ENCODE results near the gene AACS.

AACS gene

DNA sequence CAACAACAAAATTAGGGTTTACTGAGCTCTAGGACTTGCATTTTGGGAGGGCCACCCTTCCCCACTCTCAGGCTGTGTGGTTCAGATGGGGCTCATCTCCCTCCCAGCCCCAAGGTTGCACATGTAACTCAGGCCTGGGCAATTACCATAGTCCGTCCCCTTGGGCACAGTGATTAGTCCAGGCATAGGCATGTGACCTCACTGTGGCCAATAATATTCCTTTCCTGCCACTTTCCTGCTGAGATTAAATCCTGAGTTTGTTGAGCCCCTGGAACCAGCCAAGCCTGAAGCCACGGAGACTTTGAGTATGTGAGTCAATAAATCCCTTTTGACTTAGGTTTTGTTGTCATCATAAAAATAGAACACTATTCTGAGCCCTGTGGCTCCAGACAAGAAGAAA is 113.0 kb downstream of the AACS start:
- no peak for DNase-seq (ENCODE audit: insufficient read length, low spot score)

GRCh38 chr12:125180144-125180543 is 114.9 kb downstream of the AACS start:
- no peak for FAIRE-seq
- no peak for DNase-seq (ENCODE audit: insufficient read length, low spot score)

More for the DNA sequence above, 113.0 kb downstream of the AACS start:
- no peak for FAIRE-seq

DNA sequence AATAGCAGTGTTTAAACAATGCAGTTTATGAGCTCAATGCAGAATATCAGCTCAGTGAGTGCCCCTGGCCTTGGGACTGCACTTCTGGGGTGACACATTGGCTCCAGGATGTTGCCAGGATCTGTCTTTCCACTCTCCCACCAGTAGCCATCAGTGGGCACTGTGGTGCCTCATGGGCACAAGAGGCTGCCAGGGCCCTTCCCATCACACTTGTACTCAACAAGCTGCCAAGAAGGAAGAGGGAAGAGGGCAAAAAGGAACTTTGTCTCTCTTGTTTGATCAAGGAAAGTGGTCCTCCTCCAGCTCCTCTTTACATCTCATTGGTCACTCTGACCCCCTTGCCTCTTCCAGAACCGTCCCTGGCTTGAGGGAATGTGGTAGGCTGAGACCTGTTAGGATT is 115.9 kb downstream of the AACS start:
- FAIRE-seq (no peak), DNase-seq (ENCODE audit: insufficient read length, low spot score) (no peak)

DNA sequence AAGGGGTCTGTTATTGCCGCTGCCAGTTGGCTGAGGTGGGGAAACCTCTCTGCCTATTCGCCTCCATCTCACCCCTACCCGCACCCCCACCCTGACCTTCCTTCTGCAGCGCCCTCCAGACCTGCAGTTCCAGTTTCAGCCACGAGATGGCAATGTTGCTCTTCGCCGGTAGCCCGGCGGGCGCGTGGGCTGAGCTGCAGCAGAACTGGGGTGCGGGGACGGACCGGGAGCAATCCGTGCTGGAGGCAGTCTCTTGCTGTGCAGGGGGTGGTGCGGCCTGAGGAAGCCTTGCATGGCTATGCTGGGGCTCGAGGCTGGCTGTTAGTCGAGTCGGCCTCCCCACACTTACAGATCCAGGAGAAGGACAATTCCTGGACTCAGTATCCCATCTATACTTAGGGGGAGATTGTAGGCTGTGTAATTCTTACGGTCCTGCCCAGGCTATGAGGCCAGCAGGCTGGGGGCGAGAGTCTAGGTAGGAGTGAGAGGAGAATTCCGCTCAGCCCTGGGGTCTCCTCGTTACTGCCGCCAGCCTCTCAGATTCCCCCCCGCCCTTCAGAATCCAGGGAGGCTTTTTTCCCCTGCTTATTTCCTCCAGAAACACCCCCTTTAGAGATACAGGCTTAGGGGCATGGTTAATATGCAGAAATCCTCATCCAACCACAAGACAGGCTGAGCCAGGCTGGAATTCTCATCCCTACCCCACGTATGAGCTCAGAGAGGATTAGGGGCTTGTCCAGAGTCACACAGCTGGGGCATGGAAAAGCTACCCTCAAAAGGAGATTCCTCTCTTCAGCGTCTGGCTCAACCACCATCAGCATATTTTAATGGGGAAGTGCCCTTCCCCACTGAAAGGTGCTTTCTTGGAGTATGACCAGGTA is 118.2 kb downstream of the AACS start:
- peak; percentile 94 for FAIRE-seq

GRCh38 chr12:125184213-125184967 is 119.2 kb downstream of the AACS start:
- no peak for FAIRE-seq
- no peak for DNase-seq (ENCODE audit: insufficient read length, low spot score)

More for the DNA sequence above, 118.2 kb downstream of the AACS start:
- DNase-seq (ENCODE audit: insufficient read length, low spot score) = peak; percentile 97

- no peak for FAIRE-seq
- DNase-seq (ENCODE audit: insufficient read length, low spot score) = no peak
Observed at GRCh38 chr12:125185311-125185739, 120.1 kb downstream of the AACS start.

DNA sequence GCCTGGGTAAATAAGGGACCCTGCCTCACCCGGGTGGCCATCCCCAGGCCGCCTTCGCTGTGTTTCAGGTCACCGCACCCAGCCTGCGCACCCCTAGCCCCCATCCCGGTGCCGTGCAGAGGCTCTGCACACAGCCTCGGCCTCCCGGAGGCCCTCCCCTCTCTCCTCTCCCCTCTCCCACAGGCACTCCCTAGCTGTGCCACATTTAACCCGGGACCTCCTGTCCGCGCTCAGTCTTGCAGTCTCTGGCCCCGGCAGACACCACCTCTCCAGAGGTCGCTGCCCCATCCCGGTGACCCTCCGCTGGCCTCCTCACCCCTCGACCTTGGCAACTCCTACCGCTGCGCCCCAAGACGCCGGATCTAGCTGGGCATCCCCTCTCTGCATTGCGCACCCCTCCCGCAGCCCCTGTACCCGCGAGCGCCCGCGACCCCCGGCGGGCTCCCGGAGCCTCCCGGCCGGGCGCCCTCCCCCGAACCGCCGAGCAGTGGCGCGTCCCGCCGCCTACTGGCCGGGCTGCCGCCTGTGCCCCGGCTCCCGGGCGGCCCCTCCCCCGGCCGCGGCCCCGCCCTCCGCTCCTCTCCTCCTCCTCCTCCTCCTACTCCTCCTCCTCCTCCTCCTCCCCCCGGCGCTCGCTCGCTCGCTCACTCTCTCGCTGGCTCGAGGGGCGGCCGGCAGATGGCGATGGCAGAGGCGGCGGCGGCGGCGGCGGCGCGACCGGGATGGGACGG is 120.7 kb downstream of the AACS start, which contains the start of gene TMEM132B:
TMEM132B (plus strand) TSS at position 647 of the 731 bp plus-strand sequence.
- FAIRE-seq (no peak), DNase-seq (ENCODE audit: insufficient read length, low spot score) (peak; percentile 54)

- DNase-seq (ENCODE audit: insufficient read length, low spot score) (no peak), FAIRE-seq (no peak)
Observed at GRCh38 chr12:125186471-125187147, 121.4 kb downstream of the AACS start.

DNA sequence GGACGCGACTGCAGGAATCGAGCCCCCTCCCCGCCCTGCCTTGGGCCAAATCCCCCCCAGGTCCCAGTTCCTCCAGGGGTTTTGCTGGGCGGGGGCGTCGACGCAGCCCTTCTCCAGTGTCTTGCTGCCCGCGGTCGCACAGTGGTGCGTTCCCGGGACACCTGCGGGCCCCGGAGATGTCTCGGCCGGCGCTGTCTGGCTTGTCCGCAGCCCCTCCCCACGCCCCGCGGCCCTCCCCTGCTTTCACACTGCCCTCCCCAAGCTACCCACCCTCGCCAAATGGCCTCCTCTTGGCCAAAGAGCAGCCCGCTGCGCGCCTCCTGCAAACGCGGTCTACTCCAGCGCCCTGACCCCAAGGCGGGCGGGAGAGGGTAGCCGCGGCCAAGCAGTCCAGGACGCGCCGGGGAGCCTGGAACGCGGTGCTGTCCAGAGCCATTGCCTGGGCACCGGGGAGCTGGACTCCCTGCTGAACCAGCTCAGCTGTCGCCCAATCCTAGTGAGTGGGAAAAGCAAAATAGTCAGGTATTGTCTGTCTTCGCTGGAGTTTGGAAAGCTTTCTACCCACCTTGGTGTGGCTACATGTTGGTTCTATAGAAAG is 122.0 kb downstream of the AACS start:
- no peak for DNase-seq (ENCODE audit: insufficient read length, low spot score)
- no peak for FAIRE-seq

DNA sequence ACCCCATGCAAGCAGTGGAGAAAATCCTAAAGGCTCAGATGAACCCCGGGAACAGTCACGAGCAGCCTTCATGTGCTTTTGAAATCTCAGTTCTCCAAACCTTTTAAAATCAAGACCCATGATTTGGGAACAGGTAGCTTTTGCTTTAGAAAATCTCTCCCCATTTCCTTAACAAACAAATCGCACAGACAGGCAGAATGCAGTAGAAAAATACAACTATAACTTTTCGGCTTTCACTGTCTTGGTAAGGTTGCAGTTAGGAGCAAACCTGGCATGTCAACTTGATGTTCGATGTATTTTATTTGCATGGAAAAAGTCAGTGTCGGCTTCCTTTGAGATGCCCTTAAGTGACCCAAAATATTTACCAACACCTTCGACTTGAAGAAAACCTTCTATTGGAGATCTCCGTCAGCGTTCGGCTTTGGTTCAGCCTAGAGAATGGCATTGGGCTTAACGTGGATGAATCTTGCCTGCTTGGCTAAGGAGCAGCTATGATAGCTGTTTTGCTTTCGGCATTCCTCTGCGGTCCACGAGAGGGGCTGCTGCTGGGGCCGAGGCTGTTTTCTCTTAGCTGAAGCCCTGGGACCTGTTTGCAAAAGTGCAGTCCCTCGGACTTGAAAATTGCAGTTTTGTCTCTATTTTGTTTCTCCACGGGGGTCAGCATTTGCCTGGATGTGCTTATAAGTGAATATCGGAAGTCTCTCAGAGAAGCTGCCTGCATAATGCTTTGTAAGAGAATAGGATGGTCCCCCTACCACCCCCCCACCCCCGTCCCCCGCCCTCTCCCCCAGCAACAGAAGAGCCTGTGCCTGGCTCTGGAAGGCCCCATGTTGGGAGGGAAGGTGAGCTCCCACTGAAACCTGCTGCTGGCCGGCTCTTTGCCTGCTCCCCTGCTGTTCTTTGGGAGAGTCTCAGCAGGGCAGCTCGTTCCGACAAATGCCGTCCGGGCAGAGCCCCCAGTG is 122.8 kb downstream of the AACS start:
- FAIRE-seq (no peak), DNase-seq (ENCODE audit: insufficient read length, low spot score) (no peak)

DNA sequence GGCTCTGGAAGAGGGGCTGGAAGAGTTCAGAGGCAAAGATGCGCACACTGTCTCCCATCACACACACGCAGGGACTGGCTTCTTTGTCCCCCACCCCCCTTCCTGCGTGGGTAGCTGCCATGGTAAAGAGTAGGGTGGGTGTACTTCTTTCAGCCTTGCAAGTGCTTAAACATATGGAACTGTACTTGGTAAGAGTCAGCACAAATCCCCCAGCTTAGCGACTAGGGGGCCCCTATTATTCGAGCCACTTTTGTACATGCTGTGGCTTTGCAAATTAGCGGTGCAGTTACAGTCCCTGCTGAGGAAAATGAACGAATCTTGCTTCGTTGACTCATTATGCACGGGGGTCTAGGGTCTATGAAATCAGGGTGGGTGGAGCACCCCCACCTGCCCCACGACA is 123.8 kb downstream of the AACS start:
- no peak for FAIRE-seq
- no peak for DNase-seq (ENCODE audit: insufficient read length, low spot score)

- DNase-seq (ENCODE audit: insufficient read length, low spot score) (no peak), FAIRE-seq (no peak)
Observed at GRCh38 chr12:125189502-125189901, 124.3 kb downstream of the AACS start.

DNA sequence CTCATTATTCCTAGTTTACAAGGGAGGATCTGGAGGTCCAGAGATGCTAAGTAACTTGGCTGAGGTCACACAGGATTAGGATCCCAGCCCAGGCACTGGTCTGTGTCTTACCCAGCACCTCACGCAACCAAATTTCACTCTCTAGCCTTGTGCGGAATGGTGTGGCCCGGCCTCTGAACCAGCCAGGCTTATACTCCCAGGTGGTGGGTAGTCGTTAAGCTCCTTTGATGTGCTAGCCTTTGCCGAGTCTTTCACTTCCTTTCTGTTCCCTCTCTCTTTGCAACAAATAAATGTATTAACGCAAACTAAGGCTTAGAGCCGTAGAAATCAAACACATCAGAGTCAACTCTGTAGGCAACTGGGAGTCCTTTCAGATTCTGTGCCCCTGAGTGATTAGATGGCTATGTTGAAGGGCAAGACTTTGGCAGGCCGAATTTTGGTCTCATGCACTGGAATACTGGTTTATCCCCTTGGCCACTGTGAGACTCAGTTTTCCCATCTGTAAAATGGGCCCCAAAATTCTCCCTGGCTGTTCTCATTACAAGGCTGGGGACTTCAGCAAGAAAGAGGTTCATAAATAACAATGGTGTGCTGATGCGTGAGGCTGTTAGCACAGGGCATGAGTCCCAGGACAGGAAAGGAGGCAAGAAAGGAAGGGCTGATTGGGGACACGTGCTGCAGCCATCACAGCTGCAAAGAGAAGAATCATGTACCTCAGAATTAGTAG is 126.3 kb downstream of the AACS start:
- no peak for DNase-seq (ENCODE audit: insufficient read length, low spot score)
- FAIRE-seq = no peak

DNA sequence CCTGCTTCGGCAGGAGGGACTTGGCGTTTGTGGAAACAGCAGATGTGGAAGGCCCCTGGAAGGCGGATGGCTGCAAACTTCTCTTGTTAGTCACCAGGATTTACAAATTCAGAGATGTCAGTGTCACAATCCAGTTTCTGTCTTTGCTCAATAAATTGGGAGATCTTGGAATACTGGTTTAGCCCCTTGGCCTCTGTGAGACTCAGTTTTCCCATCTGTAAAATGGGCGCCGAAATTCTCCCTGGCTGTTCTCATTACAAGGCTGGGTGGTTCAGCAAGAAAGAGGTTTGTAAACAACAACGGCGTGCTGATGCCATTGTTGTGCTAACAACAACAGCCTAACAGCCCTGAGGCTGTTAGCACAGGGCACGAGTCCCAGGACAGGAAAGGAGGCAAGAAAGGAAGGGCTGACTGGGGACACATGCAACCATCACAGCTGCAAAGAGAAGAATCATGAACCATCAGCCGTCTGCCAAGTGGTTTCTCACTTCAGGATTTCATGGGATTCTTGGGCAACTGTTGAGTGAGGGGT is 127.5 kb downstream of the AACS start:
- no peak for FAIRE-seq
- DNase-seq (ENCODE audit: insufficient read length, low spot score) = no peak
